ENCODE results near the gene SDHA.

GRCh38 chr5:182126-182525, 36.0 kb upstream of the SDHA start:
- TF ChIP-seq CTCF (conservative IDR thresholded peaks at IDR 0.05; ENCODE audit: low read depth, low read length) (no peak), EZH2phosphoT487 (IDR thresholded peaks at IDR 0.05; ENCODE audit: borderline replicate concordance, low read length) (no peak), EZH2 (IDR thresholded peaks at IDR 0.05; ENCODE audit: low read length, unreplicated experiment) (no peak)
